WERI-Rb-1 (cell line): ENCODE measurements around the gene RAB33A.
"Not testable (repeated sequence)": the region's sequence is repeated elsewhere in the genome, so short reads cannot be mapped to it uniquely, and the experiment has no call there.

Experiments used
- DNase-seq: peaks from one replicate; pipeline ENCODE4 v3.0.0-alpha.2; 2020
- H3K27ac ChIP-seq: fragments of 250-450 bp; sonication (Bioruptor Pico); 2 replicates; pipeline ENCODE4 v1.5.1; 2020; ENCODE audit warnings: mild to moderate bottlenecking, moderate library complexity
- H3K27me3 ChIP-seq: fragments of 250-450 bp; sonication (Bioruptor Pico); 2 replicates; pipeline ENCODE4 v1.5.1; 2021; ENCODE audit warnings: mild to moderate bottlenecking, low read depth, moderate library complexity; ENCODE audit not compliant: insufficient read depth, severe bottlenecking
- H3K36me3 ChIP-seq: fragments of 250-450 bp; sonication (Bioruptor Pico); 2 replicates; pipeline ENCODE4 v1.5.1; 2020; ENCODE audit warnings: mild to moderate bottlenecking, moderate library complexity
- H3K4me3 ChIP-seq: 2 replicates; pipeline ENCODE4 v1.5.1; 2011; ENCODE audit warnings: low read depth, mild to moderate bottlenecking, control low read depth, low read length
- H3K9me3 ChIP-seq: fragments of 250-450 bp; sonication (Bioruptor Pico); 2 replicates; pipeline ENCODE4 v1.5.1; 2021; ENCODE audit warnings: mild to moderate bottlenecking, moderate library complexity; ENCODE audit not compliant: severe bottlenecking
- CTCF ChIP-seq: IDR thresholded peaks from 2 replicates; pipeline ENCODE4 v1.5.1; 2011; ENCODE audit warnings: low read depth, mild to moderate bottlenecking, control low read depth, inconsistent platforms, low read length

Gene RAB33A

GRCh38 chrX:130216320-130216719, 44.6 kb downstream of the RAB33A start:
- Histone ChIP-seq H3K9me3 (no peaks in the 10 kb centered on the region), H3K36me3 (no peaks in the 10 kb centered on the region; the same call in 1 of the 2 replicates), H3K4me3 (no peak overlapping the region), H3K27me3 (peaks cover 6% of the 10 kb centered on the region), H3K27ac (no peak overlapping the region)
- no peak for TF ChIP-seq CTCF
- no peak for DNase-seq

- DNase-seq: no peak
- Histone ChIP-seq H3K27ac (no peak overlapping the region), H3K36me3 (peaks cover 20% of the 10 kb centered on the region), H3K27me3 (no peaks in the 10 kb centered on the region), H3K4me3 (no peak overlapping the region), H3K9me3 (no peaks in the 10 kb centered on the region)
- TF ChIP-seq CTCF: no peak
Observed at GRCh38 chrX:130224810-130225209, 53.0 kb downstream of the RAB33A start.

- peaks cover 20% of the 10 kb centered on the region for H3K36me3 ChIP-seq
- no peak for DNase-seq
- H3K9me3 ChIP-seq: no peaks in the 10 kb centered on the region
- no peak for TF ChIP-seq CTCF
- H3K4me3 ChIP-seq: no peak overlapping the region
- no peak overlapping the region for H3K27ac ChIP-seq
- no peaks in the 10 kb centered on the region for H3K27me3 ChIP-seq
Observed at GRCh38 chrX:130228871-130229270, 57.1 kb downstream of the RAB33A start.

GRCh38 chrX:130231184-130231583, 59.4 kb downstream of the RAB33A start:
- not testable (repeated sequence) for H3K27me3 ChIP-seq, DNase-seq
- H3K36me3 ChIP-seq: peaks cover 16% of the 10 kb centered on the region

More at GRCh38 chrX:130231184-130231583, 59.4 kb downstream of the RAB33A start:
- H3K9me3 ChIP-seq, H3K27ac ChIP-seq, H3K4me3 ChIP-seq: not testable (repeated sequence)
